RPMI8226 (cell line): Measurements from ENCODE around the gene C16orf96.

Experiments
- DNase-seq: peaks from one replicate; pipeline ENCODE4 v3.0.0-alpha.2; 2015

C16orf96 gene

GRCh38 chr16:4624015-4624826 is 68.1 kb downstream of the C16orf96 start, which contains the start of gene MGRN1:
Gene MGRN1 (plus strand): TSS chr16:4624826. CDS start chr16:4624961, 135 bp downstream.
- peak; percentile 99 for DNase-seq

- peak; percentile 90 for DNase-seq
Observed at GRCh38 chr16:4624827-4625559, 68.9 kb downstream of the C16orf96 start.

DNA sequence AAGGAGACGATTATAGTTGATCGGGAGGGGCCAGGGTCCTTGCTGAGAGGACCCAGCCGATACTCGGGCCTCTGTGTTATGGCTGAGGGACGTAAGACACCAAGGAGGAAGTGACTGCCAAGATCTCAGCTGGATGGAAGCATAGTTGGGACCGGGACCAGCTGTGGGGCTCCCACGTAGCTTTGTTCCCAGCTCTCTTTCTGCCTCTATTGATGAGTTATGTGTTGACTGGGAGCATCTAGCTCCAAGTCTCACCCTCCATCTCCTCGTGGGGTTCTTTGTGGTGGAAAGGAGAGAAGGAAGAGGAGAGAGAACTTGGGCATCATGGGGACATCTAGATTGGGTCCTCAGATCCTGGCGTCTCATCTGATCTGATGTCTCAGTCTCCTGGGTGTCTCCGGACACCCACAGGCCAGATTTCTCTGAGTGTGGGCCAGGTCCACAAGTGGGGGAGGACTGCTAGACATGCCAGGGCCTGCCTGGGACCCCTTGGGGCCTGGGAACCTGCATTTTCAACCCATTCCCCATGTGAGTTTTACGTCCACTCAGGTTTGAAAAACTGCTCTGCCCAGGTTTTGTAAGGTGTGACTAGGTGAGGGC is 69.5 kb downstream of the C16orf96 start:
- DNase-seq, result no peak

- no peak for DNase-seq
Observed at GRCh38 chr16:4626396-4626795, 70.3 kb downstream of the C16orf96 start.

GRCh38 chr16:4628283-4628682 is 72.1 kb downstream of the C16orf96 start:
- no peak for DNase-seq

- DNase-seq, result no peak
Observed at GRCh38 chr16:4631444-4631843, 75.3 kb downstream of the C16orf96 start.

GRCh38 chr16:4633910-4634635 is 77.9 kb downstream of the C16orf96 start:
- no peak for DNase-seq

DNA sequence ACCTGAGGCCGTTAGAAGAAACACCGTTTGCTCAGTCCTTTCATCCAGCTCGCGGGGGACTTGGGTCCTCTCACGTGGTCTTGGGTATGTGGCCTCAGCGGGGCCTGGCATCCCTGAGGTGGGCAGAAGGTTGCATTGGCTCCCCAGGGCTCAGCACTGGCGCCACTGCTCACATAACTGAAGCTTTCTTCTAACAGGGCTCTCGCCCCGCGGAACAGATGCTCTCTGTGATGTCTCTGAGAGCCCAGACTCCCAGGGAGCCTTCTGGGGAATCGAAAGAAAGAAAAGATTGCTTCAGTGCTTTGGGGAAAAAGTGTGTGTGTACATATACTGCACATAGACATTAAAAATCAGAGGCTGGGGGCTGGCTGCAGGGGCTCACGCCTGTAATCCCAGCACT is 78.6 kb downstream of the C16orf96 start:
- no peak for DNase-seq

DNA sequence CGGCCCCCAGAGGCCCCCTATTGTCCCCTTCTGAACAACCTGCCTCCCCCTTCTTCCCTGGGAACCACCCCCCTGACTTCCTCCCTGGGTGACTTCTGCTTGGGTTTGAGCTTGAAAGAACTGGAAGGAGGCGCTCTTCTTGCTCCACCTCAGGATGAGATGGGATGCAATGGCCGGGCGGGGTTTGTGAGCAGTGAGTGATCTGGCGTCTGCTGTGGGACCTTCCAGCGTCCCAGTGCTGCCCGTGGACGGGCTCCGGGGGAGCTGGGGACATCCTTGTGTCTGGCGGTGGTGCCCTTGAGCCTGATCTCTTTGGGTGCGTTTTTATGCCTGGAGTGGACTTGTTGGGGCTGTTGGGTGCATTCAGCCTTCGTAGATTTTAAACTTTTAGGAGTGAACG is 80.1 kb downstream of the C16orf96 start:
- DNase-seq, result no peak

DNA sequence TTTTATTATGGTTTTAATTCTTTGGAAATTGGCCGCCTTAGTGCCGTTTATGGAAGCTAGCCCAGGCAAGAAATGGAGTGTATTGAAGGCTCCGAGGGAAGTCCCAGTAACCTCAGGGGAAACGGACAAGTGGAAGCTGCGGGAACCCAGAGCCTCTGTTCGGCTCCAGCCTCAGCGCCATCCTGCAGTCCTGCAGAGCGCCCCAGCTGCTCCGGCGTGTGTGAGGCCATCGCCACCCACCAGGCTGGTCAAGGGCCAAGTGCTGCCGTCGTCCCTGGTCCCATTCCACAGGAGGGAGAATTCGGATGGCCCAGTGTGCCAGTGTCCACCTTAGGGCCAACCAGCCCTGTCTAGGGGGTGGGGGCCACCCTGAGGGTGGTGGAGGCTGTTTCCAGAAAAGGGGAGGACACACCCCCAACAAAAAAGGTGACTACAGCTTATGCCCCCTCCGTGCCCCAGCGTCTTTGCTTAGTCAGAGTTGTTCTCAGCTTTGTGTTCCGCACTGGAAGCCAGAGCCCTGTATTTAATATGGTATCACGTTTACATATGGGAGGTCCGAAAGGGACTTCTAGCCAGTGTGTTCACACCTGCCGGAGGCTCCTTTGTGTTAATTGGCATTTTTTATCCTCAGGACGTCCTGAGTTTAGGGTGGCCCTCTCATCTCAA is 81.5 kb downstream of the C16orf96 start:
- DNase-seq, result no peak

DNA sequence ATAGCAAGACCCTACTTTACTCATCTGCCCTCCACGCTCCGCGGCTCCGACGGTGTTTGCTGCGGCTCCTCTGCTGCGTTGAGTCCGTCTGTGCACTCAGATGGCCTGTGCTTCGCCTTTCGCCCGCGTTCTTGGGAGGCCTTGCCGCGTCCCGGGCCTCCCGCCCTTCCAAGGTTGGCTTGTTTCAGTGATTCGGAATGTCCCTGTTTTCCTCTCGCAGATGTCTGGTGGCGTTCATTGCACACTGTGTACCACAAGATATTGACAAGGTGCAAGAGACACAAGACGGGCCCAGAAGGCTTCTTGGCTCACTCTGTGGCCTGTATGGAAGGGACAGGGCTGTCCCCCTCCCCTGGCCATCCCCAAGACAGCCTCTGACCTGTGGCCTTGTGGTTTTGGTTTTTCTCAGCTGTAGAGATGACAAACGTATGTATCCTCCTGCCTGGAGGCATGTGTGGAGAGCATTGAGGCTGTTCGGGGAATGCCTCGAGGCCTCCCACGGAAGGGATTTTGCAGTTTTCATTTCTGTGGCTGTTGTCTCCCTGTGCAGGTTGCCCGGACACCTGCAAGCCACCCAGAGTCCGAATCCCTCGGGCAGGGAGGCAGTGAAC is 83.9 kb downstream of the C16orf96 start:
- DNase-seq, result no peak

DNA sequence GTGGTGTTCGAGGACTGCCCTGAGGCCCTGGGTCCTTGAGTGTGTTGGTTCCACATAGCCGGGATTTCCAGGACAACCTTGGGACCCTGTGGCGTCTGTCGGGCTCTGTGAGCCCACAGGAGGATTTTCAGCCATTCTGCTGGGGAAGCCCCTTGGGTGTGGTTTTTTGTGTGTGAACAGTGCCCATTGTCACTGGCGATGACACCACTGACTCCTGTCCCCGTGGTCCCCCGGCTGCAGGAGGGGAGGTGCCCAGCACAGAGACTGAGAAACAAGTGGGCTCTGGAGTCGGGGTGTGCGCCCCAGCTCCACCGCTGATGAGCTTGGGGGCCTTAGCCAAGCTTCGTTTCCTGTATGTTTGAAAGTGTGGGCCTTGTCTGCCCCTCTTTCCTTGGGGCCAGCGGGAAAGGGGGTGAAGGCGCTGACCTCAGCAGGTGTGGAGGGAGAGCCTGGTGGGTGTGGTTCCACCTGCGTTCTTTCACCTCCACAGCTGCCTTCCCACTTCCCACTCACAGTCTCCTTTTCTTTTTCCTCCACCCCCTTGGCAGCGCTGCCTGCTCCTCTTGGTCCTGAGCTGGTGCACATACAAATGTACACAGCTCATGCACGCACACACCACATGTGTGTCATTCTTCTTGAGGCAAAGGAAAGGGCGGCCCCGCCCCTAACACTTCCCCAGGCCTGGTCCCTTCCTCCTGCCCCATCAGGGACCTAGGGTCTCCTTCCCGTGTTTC is 84.6 kb downstream of the C16orf96 start:
- DNase-seq, result no peak

- no peak for DNase-seq
Observed at GRCh38 chr16:4641306-4641687, 85.2 kb downstream of the C16orf96 start.

DNA sequence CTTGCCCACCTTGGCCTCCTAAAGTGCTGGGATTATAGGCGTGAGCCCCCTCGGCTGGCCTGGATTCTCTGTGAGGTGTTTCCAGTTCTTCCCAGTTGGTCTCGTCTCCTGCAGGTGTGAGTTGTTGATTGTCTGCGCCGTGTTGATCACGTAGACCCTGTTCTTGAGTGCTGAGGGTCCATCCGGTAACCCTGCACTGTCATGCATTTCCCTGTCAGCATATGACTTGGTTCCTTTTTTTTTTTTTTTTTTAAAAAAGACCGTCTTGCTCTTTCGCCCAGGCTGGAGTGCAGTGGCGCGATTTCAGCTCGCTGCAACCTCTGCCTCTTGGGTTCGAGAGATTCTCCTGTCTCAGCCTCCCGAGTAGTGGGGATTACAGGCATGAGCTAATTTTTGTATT is 85.8 kb downstream of the C16orf96 start:
- no peak for DNase-seq

DNA sequence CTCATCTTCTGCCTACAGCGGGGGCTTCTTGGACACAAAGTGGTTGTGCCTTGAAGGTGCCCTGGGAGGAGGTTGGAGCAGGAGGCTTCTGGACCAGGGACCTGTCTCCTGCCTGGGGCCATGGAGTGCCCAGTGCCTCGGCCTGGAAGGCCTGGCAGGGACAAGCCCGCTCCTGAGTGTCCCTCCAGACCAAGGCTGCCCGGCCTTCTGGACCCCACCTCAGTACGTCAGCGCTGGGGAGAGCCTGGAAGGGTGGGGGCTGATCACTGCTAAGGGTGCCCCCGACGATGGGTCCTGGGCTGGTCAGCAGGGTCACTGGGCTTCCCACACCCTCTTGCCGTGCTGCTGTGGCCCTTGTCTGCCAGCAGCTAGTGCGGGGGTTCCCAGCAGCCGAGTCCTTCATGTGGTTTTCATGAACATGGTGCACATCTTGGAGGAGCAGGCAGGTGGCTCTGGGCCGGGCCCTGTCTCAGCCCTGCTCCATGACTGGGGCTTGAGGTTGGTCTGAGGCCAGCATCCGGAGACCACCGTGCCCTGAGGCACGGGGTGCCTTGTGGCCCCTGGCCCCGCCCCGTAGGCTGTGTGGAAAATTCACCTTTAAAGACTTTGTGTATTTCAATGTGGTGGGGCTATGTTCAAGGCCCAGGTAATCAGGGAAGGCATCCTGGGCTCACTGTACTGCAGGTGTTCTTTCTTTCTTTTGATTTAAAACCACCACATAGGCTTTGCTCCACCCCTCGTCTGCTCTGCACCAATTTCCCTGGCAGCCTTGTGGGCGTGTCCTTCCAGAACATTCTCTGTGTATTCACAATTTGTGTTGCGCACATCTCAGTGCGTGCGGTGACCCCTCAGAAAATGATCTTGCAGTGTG is 90.9 kb downstream of the C16orf96 start:
- DNase-seq, result no peak

GRCh38 chr16:4647644-4647980 is 91.5 kb downstream of the C16orf96 start:
- DNase-seq, result no peak

GRCh38 chr16:4648917-4649316 is 92.8 kb downstream of the C16orf96 start:
- DNase-seq, result no peak

- DNase-seq, result no peak
Observed at GRCh38 chr16:4649744-4650442, 93.8 kb downstream of the C16orf96 start.
